ENCODE data around the gene SAMD3.

Gene SAMD3

GRCh38 chr6:130105996-130106704, 116.6 kb downstream of the SAMD3 start:
- Histone ChIP-seq H3K4me1 (ENCODE audit: low read depth, poor library complexity, severe bottlenecking) (no peaks in the 10 kb centered on the region), H3K79me2 (ENCODE audit: insufficient read depth, low read depth) (no peaks in the 10 kb centered on the region), H3K4me3 (IDR thresholded peaks at IDR 0.05; ENCODE audit: insufficient read depth, low read depth, low read length) (no peak overlapping the region), H3K27me3 (ENCODE audit: insufficient read depth, low read depth) (no peaks in the 10 kb centered on the region), H3K27ac (no peak overlapping the region), H4K20me1 (ENCODE audit: insufficient read depth) (no peaks in the 10 kb centered on the region), H2AFZ (ENCODE audit: low read depth) (no peak overlapping the region), H3K4me2 (no peak overlapping the region), H3K36me3 (ENCODE audit: insufficient read depth) (no peaks in the 10 kb centered on the region), H3K9ac (no peak overlapping the region)
- no peak for TF ChIP-seq CTCF (conservative IDR thresholded peaks at IDR 0.05; ENCODE audit: low read depth, low read length)

GRCh38 chr6:130099119-130099518, 123.6 kb downstream of the SAMD3 start:
- Histone ChIP-seq H3K4me3 (IDR thresholded peaks at IDR 0.05; ENCODE audit: insufficient read depth, low read depth, low read length) (no peak overlapping the region), H4K20me1 (ENCODE audit: insufficient read depth) (no peaks in the 10 kb centered on the region), H3K4me2 (no peak overlapping the region), H2AFZ (ENCODE audit: low read depth) (no peak overlapping the region), H3K9ac (no peak overlapping the region), H3K4me1 (ENCODE audit: low read depth, poor library complexity, severe bottlenecking) (peaks cover 5% of the 10 kb centered on the region), H3K36me3 (ENCODE audit: insufficient read depth) (no peaks in the 10 kb centered on the region), H3K27me3 (ENCODE audit: insufficient read depth, low read depth) (no peaks in the 10 kb centered on the region), H3K79me2 (ENCODE audit: insufficient read depth, low read depth) (no peaks in the 10 kb centered on the region), H3K27ac (no peak overlapping the region)
- no peak for TF ChIP-seq CTCF (conservative IDR thresholded peaks at IDR 0.05; ENCODE audit: low read depth, low read length)

- Histone ChIP-seq H3K4me2 (no peak overlapping the region), H2AFZ (ENCODE audit: low read depth) (no peak overlapping the region), H3K4me1 (ENCODE audit: low read depth, poor library complexity, severe bottlenecking) (peaks cover 5% of the 10 kb centered on the region), H4K20me1 (ENCODE audit: insufficient read depth) (no peaks in the 10 kb centered on the region), H3K27me3 (ENCODE audit: insufficient read depth, low read depth) (no peaks in the 10 kb centered on the region), H3K4me3 (IDR thresholded peaks at IDR 0.05; ENCODE audit: insufficient read depth, low read depth, low read length) (no peak overlapping the region), H3K9ac (no peak overlapping the region), H3K27ac (no peak overlapping the region), H3K79me2 (ENCODE audit: insufficient read depth, low read depth) (no peaks in the 10 kb centered on the region), H3K36me3 (ENCODE audit: insufficient read depth) (no peaks in the 10 kb centered on the region)
- no peak for TF ChIP-seq CTCF (conservative IDR thresholded peaks at IDR 0.05; ENCODE audit: low read depth, low read length)
Measured at GRCh38 chr6:130098317-130098716, 124.4 kb downstream of the SAMD3 start.
